ENCODE results near the gene TNS1.

Gene TNS1

GRCh38 chr2:217928324-217929181, 74.2 kb downstream of the TNS1 start:
- no peak for DNase-seq

GRCh38 chr2:217927601-217928323, 75.0 kb downstream of the TNS1 start:
- DNase-seq: no peak

GRCh38 chr2:217926801-217927200, 76.0 kb downstream of the TNS1 start:
- no peak for DNase-seq

- no peak for DNase-seq
Measured at GRCh38 chr2:217924346-217924901, 78.4 kb downstream of the TNS1 start.

GRCh38 chr2:217923007-217923686, 79.6 kb downstream of the TNS1 start:
- DNase-seq: no peak

- no peak for DNase-seq
Measured at GRCh38 chr2:217922101-217923006, 80.4 kb downstream of the TNS1 start.

- no peak for DNase-seq
Measured at GRCh38 chr2:217920879-217921603, 81.8 kb downstream of the TNS1 start.

GRCh38 chr2:217919781-217920351, 82.9 kb downstream of the TNS1 start:
- DNase-seq: no peak

- no peak for DNase-seq
Measured at GRCh38 chr2:217919204-217919603, 83.6 kb downstream of the TNS1 start.

- DNase-seq: no peak
Measured at GRCh38 chr2:217918308-217919024, 84.3 kb downstream of the TNS1 start.

GRCh38 chr2:217916504-217917254, 86.1 kb downstream of the TNS1 start:
- no peak for DNase-seq

- DNase-seq: no peak
Measured at GRCh38 chr2:217915706-217916105, 87.1 kb downstream of the TNS1 start.

- no peak for DNase-seq
Measured at GRCh38 chr2:217914878-217915277, 87.9 kb downstream of the TNS1 start.

- no peak for DNase-seq
Measured at GRCh38 chr2:217914078-217914477, 88.7 kb downstream of the TNS1 start.

- no peak for DNase-seq
Measured at GRCh38 chr2:217913436-217913835, 89.4 kb downstream of the TNS1 start.

- no peak for DNase-seq
Measured at GRCh38 chr2:217912098-217913024, 90.4 kb downstream of the TNS1 start.

- no peak for DNase-seq
Measured at GRCh38 chr2:217911283-217912097, 91.3 kb downstream of the TNS1 start.

- DNase-seq: no peak
Measured at GRCh38 chr2:217910875-217911212, 92.0 kb downstream of the TNS1 start.
